GM18526 (cell line): Measurements from ENCODE around the gene TNXB.

Experiments used
- POLR2A ChIP-seq: IDR thresholded peaks from 3 replicates; pipeline ENCODE4 v1.6.1; 2011; ENCODE audit not compliant: insufficient read length; ENCODE audit errors: extremely low read depth

TNXB gene

GRCh38 chr6:32096394-32097258 lies 12.5 kb downstream of the TNXB start:
- no peak for TF ChIP-seq POLR2A

GRCh38 chr6:32096087-32096393 lies 13.1 kb downstream of the TNXB start:
- TF ChIP-seq POLR2A: no peak

GRCh38 chr6:32095338-32096086 lies 13.6 kb downstream of the TNXB start:
- TF ChIP-seq POLR2A: no peak

- no peak for TF ChIP-seq POLR2A
Measured at GRCh38 chr6:32092760-32093497, 16.2 kb downstream of the TNXB start.

GRCh38 chr6:32089082-32089828 lies 19.9 kb downstream of the TNXB start:
- no peak for TF ChIP-seq POLR2A

GRCh38 chr6:32088487-32089049 lies 20.6 kb downstream of the TNXB start:
- no peak for TF ChIP-seq POLR2A

GRCh38 chr6:32087574-32088486 lies 21.3 kb downstream of the TNXB start:
- TF ChIP-seq POLR2A: no peak

GRCh38 chr6:32086661-32087573 lies 22.2 kb downstream of the TNXB start:
- no peak for TF ChIP-seq POLR2A

GRCh38 chr6:32085759-32086459 lies 23.2 kb downstream of the TNXB start:
- no peak for TF ChIP-seq POLR2A

- TF ChIP-seq POLR2A: no peak
Measured at GRCh38 chr6:32084780-32085179, 24.4 kb downstream of the TNXB start.

- no peak for TF ChIP-seq POLR2A
Measured at GRCh38 chr6:32083812-32084768, 25.0 kb downstream of the TNXB start.
